ENCODE results near the gene PKP1.
"Not testable (repeated sequence)": the region's sequence is repeated elsewhere in the genome, so short reads cannot be mapped to it uniquely, and the experiment has no call there.

PKP1 gene
- total RNA-seq: 0 to 0.07 (median 0) reads per million in 3 experiments

GRCh38 chr1:201282931-201283829, at the start of gene PKP1:
Gene PKP1 (plus strand): TSS chr1:201283506. CDS start chr1:201283703, 197 bp downstream.
- DNase-seq: no peak

- not testable (repeated sequence) for DNase-seq
Measured at GRCh38 chr1:201239646-201240045, 43.7 kb upstream of the PKP1 start.

GRCh38 chr1:201240171-201240570, 43.1 kb upstream of the PKP1 start:
- DNase-seq: no peak

- DNase-seq: no peak
Measured at GRCh38 chr1:201241736-201242135, 41.6 kb upstream of the PKP1 start.

GRCh38 chr1:201245082-201245481, 38.2 kb upstream of the PKP1 start:
- DNase-seq: no peak

- no peak for DNase-seq
Measured at GRCh38 chr1:201248721-201249559, 34.4 kb upstream of the PKP1 start.

GRCh38 chr1:201250326-201251011, 32.8 kb upstream of the PKP1 start:
- no peak for DNase-seq

- no peak for DNase-seq
Measured at GRCh38 chr1:201251411-201251810, 31.9 kb upstream of the PKP1 start.

GRCh38 chr1:201251851-201252430, 31.4 kb upstream of the PKP1 start:
- no peak for DNase-seq

GRCh38 chr1:201252944-201253371, 30.3 kb upstream of the PKP1 start:
- no peak for DNase-seq

- DNase-seq: no peak
Measured at GRCh38 chr1:201253411-201253810, 29.9 kb upstream of the PKP1 start.

- no peak for DNase-seq
Measured at GRCh38 chr1:201253906-201254624, 29.2 kb upstream of the PKP1 start.

GRCh38 chr1:201254625-201255478, 28.5 kb upstream of the PKP1 start:
- DNase-seq: peak; percentile 19

- no peak for DNase-seq
Measured at GRCh38 chr1:201255479-201256362, 27.6 kb upstream of the PKP1 start.

- DNase-seq: not testable (repeated sequence)
Measured at GRCh38 chr1:201258132-201258531, 25.2 kb upstream of the PKP1 start.

- no peak for DNase-seq
Measured at GRCh38 chr1:201258763-201259230, 24.5 kb upstream of the PKP1 start.

GRCh38 chr1:201259476-201260235, 23.6 kb upstream of the PKP1 start:
- DNase-seq: no peak

GRCh38 chr1:201260236-201260590, 23.1 kb upstream of the PKP1 start:
- no peak for DNase-seq
